Body of pancreas (tissue), 4 donors: ENCODE measurements around the gene ILF3.

Experiments
- POLR2A ChIP-seq, 3 donors: fragments of 450-650 bp; IDR thresholded peaks; one replicate each; pipeline ENCODE4 v1.6.1; 2016; ENCODE audit warnings: antibody characterized with exemption in 3 of 3, mild to moderate bottlenecking in 2 of 3
- TF ChIP-seq, protein P1 (sequence below), 7 experiments: fragments of 450-650 bp in 4 of 7; fragments of 200-600 bp in 3 of 7; sonication (generic) in 3 of 7; IDR thresholded peaks; one replicate each; pipeline ENCODE4 v1.5.1; 2016 to 2019; ENCODE audit warnings: antibody characterized with exemption in 7 of 7

DNA sequence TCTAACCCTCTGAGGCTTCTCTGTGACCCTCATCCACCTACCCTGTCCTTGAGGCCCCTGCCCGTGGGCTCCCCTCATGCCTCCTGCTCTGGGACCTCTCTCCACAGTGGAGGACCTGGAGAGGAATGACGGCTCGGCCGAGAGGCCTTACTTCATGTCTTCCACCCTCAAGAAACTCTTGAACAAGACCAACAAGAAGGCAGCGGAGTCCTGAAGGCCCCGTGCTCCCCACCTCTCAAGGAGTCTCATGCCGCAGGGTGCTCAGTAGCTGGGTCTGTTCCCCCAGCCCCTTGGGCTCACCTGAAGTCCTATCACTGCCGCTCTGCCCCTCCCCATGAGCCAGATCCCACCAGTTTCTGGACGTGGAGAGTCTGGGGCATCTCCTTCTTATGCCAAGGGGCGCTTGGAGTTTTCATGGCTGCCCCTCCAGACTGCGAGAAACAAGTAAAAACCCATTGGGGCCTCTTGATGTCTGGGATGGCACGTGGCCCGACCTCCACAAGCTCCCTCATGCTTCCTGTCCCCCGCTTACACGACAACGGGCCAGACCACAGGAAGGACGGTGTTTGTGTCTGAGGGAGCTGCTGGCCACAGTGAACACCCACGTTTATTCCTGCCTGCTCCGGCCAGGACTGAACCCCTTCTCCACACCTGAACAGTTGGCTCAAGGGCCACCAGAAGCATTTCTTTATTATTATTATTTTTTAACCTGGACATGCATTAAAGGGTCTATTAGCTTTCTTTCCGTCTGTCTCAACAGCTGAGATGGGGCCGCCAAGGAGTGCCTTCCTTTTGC, 10.8 kb upstream of the ILF3 start:
- TF ChIP-seq, protein P1, sequence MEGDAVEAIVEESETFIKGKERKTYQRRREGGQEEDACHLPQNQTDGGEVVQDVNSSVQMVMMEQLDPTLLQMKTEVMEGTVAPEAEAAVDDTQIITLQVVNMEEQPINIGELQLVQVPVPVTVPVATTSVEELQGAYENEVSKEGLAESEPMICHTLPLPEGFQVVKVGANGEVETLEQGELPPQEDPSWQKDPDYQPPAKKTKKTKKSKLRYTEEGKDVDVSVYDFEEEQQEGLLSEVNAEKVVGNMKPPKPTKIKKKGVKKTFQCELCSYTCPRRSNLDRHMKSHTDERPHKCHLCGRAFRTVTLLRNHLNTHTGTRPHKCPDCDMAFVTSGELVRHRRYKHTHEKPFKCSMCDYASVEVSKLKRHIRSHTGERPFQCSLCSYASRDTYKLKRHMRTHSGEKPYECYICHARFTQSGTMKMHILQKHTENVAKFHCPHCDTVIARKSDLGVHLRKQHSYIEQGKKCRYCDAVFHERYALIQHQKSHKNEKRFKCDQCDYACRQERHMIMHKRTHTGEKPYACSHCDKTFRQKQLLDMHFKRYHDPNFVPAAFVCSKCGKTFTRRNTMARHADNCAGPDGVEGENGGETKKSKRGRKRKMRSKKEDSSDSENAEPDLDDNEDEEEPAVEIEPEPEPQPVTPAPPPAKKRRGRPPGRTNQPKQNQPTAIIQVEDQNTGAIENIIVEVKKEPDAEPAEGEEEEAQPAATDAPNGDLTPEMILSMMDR (IDR thresholded peaks at IDR 0.05), result no peak
- no peak for TF ChIP-seq POLR2A (IDR thresholded peaks at IDR 0.05)
